ENCODE results near the gene GJC2.
"Not testable (repeated sequence)": the region's sequence is repeated elsewhere in the genome, so short reads cannot be mapped to it uniquely, and the experiment has no call there.

GJC2 gene

DNA sequence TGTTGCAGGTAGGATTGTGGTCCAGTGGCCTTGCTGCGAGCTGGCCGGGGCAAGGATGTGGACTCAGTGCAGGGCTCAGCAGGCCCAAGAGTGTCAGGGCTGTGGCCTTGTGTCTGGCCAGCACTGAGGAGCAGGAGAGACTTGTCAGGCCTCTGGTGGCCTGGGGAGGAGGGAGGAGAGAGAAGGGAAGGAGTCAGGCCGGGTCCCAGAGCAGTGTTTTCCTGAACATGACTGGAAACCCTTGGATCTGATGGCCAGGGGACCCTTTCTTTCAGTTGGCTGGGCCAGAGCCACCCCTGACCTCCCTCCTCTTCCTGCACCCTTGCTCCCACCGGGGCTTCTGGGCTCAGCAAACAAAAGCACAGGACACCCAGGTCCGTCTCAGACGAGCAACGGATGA is 20.9 kb downstream of the GJC2 start:
- no peak for DNase-seq (ENCODE audit: low read depth in 4 of 4, low spot score in 1 of 4)

GRCh38 chr1:228171221-228171891 is 21.6 kb downstream of the GJC2 start:
- no peak for DNase-seq (ENCODE audit: low read depth in 4 of 4, low spot score in 1 of 4)

DNA sequence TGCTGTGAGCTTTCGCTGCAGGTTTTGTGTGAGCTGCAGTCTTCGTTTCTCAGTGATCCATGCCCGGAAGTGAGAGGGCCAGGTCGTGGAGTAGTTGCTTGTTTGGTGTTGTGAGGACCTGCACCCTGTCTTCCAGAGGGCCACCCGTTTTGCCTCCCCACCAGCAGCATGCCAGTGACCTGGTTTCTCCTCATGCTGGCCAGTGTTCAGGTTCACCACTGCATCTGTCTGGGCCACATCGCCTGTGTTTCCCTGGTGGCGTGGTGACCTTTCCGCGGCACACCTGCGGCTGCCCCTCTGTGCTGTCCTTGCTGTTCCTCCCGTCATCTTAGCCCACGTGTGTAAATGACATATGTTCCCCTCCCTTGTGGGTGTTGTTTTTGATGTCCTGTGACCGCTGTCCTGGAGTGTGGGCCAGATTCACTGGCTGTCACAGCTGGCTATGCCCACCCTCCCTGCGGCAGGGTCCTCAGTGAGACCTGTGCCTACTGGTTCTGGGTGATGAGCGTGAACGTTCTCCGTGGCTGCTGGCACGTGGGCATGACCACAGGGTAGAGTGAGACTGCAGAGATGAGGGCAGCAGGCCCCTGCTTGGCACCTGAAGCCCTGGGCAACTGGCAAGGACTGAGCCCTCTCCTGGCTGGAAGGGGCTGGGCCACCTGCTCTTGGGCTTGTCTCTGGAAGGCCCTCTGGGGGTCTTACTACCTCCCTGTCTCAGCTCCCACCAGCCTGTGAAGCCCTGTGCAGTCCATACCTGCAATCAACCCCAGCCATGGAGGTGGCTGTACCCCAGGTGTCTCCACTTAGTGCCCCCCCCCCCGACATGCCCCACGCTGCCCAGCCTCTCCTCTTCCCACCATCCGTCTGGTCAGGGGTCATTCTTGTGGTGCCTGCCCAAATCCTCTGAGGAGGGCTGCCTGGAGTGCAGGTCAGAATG is 23.1 kb downstream of the GJC2 start:
- no peak for DNase-seq (ENCODE audit: low read depth in 4 of 4, low spot score in 1 of 4)

GRCh38 chr1:228173528-228174481 is 24.1 kb downstream of the GJC2 start:
- not testable (repeated sequence) for DNase-seq (ENCODE audit: low read depth in 4 of 4, low spot score in 1 of 4)

- no peak for DNase-seq (ENCODE audit: low read depth in 4 of 4, low spot score in 1 of 4)
Observed at GRCh38 chr1:228174482-228175315, 25.0 kb downstream of the GJC2 start.

DNA sequence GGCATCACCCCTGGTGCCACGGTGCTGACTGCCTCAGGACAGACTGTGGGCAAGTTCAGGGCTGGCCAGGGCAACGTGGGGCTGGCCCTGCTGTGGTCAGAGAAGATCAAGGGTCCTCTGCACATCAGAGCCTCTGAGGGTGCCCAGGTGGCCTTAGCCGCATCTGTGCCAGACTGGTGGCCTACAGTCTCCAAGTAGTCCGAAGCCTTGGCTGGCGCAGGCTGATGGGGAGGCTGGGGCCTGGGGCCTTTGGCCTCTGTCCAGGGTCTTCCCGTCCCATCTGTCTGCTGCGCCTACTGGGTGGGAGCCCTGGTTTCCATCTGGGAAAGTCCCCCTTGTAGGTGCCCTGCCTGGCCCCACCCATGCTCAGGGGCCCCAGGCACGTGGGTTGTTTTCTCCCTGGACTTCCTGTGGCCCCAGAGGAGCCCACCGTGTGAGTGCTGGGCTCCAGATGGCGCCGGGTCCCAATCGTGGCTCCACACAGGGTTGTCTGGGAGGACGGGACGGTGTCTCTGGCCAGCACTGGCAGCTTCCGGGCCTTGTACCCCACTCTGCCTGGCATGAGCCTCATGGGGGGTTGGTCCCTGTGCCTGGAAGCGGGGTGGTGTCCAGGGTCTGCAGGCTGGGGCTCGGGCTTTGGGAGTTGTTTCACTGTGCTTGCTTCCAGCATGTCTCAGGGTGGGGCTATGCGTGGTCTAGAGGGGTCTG is 25.7 kb downstream of the GJC2 start:
- DNase-seq (ENCODE audit: low read depth in 4 of 4, low spot score in 1 of 4): no peak

- DNase-seq (ENCODE audit: low read depth in 4 of 4, low spot score in 1 of 4): no peak
Observed at GRCh38 chr1:228176024-228176395, 26.3 kb downstream of the GJC2 start.

- DNase-seq (ENCODE audit: low read depth in 4 of 4, low spot score in 1 of 4): no peak
Observed at GRCh38 chr1:228176461-228177182, 26.9 kb downstream of the GJC2 start.

DNA sequence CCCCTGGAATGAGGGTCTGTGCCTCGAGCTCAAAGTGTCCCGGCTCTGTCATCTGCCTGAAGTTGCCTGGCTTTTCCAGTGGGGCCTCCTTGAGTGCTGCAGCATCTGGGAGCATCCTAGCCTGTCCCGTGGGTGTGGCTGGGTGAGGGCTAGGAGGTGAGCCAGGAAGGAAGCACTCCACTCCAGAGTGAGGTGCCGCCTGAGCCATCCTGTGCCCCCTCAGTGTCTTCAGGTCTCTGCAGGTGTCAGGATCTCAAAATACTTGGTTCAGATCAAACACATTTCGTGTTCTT is 27.4 kb downstream of the GJC2 start:
- DNase-seq (ENCODE audit: low read depth in 4 of 4, low spot score in 1 of 4): no peak

DNA sequence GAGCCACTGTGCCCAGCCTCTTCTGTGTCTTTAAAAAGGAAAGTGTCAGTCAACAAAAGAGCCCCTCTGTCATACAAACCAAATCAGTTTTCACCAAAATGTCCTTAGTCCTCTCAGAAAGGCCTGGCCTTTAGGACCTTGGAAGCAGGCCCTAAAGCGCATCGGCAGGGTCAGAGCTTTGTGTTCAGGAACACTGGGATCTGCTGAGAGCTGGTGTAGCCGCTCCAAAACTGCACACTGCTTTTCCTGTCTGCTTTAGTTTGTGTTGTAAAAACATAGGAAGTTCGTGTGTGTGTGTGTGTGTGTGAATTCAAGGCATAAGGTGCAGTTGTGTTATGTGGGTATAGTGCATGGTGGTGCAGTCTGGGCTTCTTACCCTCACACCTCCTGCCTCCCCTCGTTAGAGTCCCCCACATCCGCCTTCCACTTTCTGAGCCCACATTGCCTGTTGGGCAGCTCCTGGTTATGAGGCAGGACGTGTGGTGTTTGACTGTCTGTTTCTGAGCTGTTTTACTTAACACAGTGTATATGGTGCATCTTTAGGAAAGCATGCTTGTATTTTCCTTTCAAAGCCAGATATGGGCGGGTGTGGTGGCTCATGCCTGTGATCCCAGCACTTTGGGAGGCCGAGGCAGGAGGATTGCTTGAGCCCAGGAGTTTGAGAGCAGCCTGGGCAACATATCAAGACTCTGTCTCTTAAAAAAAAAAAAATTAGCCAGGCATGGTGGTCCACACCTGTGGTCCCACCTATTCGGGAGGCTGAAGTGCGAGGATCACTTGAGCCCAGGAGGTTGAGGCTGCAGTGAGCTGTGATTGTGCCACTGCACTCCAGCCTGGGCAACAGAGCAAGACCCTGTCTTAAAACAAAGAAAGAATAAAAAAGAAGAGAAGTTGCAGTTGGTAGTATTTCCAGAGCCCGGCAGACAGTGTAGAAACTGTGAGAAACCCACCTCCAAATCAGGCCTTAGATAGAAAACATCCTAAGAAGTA is 28.3 kb downstream of the GJC2 start:
- no peak for DNase-seq (ENCODE audit: low read depth in 4 of 4, low spot score in 1 of 4)

- DNase-seq (ENCODE audit: low read depth in 4 of 4, low spot score in 1 of 4): no peak
Observed at GRCh38 chr1:228178737-228179684, 29.3 kb downstream of the GJC2 start.

- no peak for DNase-seq (ENCODE audit: low read depth in 4 of 4, low spot score in 1 of 4)
Observed at GRCh38 chr1:228180271-228180958, 30.7 kb downstream of the GJC2 start.

- no peak for DNase-seq (ENCODE audit: low read depth in 4 of 4, low spot score in 1 of 4)
Observed at GRCh38 chr1:228180959-228181644, 31.4 kb downstream of the GJC2 start.

DNA sequence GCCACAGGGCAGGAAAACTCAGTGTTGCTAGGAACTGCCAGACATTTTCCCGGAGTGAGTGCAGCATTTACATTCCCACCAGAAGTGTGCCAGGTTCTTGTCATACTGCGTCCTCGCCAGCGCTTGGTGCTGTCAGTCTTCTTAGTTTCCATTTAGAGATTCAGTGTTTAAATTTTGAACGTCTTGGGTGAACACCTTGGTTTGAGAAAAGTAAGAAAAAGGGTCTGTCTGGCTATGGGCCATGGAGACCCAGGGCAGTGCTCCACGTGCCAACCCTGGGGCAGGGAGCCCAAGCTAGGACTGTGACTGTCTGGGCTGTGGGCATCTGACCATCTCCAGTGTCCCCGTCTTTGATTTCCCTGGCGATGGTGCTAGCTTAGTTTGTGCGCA is 31.9 kb downstream of the GJC2 start:
- no peak for DNase-seq (ENCODE audit: low read depth in 4 of 4, low spot score in 1 of 4)

GRCh38 chr1:228182296-228183030 is 32.7 kb downstream of the GJC2 start:
- no peak for DNase-seq (ENCODE audit: low read depth in 4 of 4, low spot score in 1 of 4)
